Fibroblast of villous mesenchyme (primary cell): Measurements from ENCODE around the gene SLIT3. TPM values are rescaled to one million over a fixed set of nuclear protein-coding genes. Genes with fewer than 3 reads are reported as not detected.

Source experiments
- DNase-seq: peaks from one replicate; pipeline ENCODE4 v3.0.0-alpha.2; 2010; ENCODE audit warnings: low read depth
- H3K4me3 ChIP-seq: 2 replicates; pipeline ENCODE4 v1.5.1; 2011; ENCODE audit warnings: low read depth, mild to moderate bottlenecking, low read length
- total RNA-seq: library from RNA; depleted of rRNA; stranded (reverse); fragments of >200 nt; gene quantifications from 2 replicates; pipeline ENCODE4 v1.2.3, GENCODE V29; 2012
- TF ChIP-seq, protein P1 (sequence below): IDR thresholded peaks from 2 replicates; pipeline ENCODE4 v1.5.1; 2012; ENCODE audit warnings: low read depth, mild to moderate bottlenecking, low read length; ENCODE audit not compliant: insufficient read depth

SLIT3 gene
- total RNA-seq, 1 donor, result under 0.01 TPM

DNA sequence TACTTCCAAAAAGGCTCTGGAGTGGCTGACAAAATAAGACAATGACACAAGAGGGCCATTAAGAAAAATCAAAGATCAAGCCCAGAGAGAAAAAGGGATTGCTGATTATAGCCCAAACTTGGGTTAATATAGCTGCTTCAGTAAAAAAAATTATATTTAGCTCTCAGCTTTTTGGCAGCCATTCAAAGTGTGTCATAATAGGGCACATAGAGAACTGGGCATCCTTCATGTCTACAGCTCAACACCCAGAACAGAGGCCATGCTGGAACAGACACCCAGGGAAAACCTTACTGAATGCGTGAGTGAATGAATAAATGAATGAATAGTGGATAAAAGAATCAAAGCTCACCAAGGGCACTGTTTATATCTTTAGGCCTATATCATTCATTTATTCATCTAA lies 110.1 kb downstream of the SLIT3 start:
- H3K4me3 ChIP-seq, result no peak overlapping the region
- TF ChIP-seq, protein P1, sequence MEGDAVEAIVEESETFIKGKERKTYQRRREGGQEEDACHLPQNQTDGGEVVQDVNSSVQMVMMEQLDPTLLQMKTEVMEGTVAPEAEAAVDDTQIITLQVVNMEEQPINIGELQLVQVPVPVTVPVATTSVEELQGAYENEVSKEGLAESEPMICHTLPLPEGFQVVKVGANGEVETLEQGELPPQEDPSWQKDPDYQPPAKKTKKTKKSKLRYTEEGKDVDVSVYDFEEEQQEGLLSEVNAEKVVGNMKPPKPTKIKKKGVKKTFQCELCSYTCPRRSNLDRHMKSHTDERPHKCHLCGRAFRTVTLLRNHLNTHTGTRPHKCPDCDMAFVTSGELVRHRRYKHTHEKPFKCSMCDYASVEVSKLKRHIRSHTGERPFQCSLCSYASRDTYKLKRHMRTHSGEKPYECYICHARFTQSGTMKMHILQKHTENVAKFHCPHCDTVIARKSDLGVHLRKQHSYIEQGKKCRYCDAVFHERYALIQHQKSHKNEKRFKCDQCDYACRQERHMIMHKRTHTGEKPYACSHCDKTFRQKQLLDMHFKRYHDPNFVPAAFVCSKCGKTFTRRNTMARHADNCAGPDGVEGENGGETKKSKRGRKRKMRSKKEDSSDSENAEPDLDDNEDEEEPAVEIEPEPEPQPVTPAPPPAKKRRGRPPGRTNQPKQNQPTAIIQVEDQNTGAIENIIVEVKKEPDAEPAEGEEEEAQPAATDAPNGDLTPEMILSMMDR, result no peak
- DNase-seq, result no peak

GRCh38 chr5:169185626-169186025 lies 115.3 kb downstream of the SLIT3 start:
- DNase-seq, result no peak

DNA sequence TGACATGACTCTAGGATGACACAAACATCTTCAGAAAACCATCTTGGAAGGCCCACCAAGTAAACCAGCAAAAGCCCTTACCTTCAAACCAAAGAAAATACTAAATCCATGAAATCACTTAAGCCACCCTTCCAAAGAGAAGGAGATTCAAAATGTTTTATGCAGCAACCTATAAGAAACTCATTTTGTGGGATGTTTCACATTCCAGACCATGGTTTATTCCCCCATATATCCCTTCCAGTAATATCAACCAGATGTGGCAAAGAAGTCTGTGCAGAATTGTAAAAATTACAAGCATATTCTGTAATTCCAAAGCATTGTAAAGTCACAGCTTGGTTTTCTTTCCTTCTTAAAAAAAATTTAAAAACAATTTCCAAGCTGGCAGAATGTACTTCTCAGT lies 117.4 kb downstream of the SLIT3 start:
- TF ChIP-seq, protein P1, result no peak
- DNase-seq, result no peak
- H3K4me3 ChIP-seq, result no peak overlapping the region

More at GRCh38 chr5:169185626-169186025, 115.3 kb downstream of the SLIT3 start:
- TF ChIP-seq, protein P1, result no peak
- H3K4me3 ChIP-seq, result no peak overlapping the region

GRCh38 chr5:169182797-169183196 lies 118.1 kb downstream of the SLIT3 start:
- TF ChIP-seq, protein P1, result no peak
- DNase-seq, result no peak
- H3K4me3 ChIP-seq, result no peak overlapping the region

DNA sequence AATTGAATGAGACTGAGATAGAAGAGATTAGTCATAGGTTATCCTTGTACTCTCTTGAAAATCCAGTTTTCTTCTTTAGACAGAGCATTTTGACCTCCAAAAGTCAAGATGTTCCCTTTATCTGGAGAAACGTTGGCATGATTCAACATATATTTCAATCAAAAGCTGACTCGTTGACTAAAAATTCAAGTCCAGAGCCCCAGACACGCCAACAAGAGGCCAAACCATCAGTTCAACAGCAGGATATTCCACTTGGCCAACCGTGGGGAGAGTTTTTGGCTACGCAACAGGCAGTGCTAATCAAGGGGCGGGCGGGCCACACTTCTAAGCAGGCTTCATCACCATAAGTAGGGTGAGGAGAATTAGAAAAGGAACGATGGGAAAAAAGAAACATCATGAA lies 119.1 kb downstream of the SLIT3 start:
- H3K4me3 ChIP-seq, result no peak overlapping the region
- TF ChIP-seq, protein P1, result no peak
- DNase-seq, result no peak

- TF ChIP-seq, protein P1, result no peak
- no peak overlapping the region for H3K4me3 ChIP-seq
- no peak for DNase-seq
Observed at GRCh38 chr5:169178754-169179153, 122.2 kb downstream of the SLIT3 start.

- no peak for DNase-seq
- TF ChIP-seq, protein P1, result no peak
- no peak overlapping the region for H3K4me3 ChIP-seq
Observed at GRCh38 chr5:169178274-169178673, 122.7 kb downstream of the SLIT3 start.
